ENCODE measurements around the gene RANBP9. TPM values are rescaled to one million over a fixed set of nuclear protein-coding genes. Genes with fewer than 3 reads are reported as not detected.
A peak's percentile ranks its signal among the peaks of the same experiment; 100 is the strongest.

The RANBP9 gene
- total RNA-seq, 1 experiment from 2014 or later, result 22.7 TPM

DNA sequence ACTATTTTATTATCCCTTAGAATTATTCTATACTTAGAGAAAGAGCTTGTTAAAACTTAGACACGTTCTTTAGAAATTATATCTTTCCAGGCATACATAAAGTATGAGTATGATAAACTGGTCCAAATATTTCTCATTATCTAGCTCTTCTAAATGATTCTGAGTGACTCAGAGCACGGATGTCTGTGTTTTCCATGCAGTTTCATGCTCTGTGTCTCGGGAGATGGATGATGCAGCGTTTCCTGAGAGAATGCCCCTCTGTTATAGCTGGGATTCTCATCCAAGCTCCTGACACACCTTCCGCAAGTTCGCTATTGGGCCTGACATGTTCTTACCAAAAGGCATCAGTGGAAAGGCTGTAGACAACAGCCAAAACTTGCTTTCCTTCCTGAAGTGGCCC, 117.9 kb downstream of the RANBP9 start:
- Histone ChIP-seq H3K27ac (no peak overlapping the region), H3K4me3 (no peak overlapping the region), H3K4me1 (no peaks in the 10 kb centered on the region), H3K27me3 (no peaks in the 10 kb centered on the region), H3K9me3 (replicated peaks) (no peaks in the 10 kb centered on the region), H3K36me3 (no peaks in the 10 kb centered on the region)
- no peak for DNase-seq

DNA sequence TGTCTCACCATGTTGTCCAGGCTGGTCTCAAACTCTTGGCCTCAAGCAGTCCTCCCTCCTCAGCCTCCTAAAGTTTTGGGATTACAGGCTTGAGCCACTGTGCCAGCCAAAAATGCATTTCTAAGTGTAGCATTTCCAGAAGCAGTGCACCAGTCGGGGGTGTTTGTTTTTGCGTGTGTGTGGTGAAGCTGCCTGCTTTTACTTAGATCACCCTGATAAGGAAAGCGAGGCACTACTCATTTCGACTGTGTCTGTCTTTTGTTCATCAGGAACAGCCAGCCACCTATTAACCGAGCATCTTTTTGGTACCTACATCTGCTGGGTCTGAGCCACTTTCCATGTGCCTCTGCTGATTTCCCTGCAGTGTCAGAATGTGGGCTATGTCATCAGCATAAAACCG, 118.5 kb downstream of the RANBP9 start:
- Histone ChIP-seq H3K27ac (no peak overlapping the region), H3K4me3 (no peak overlapping the region), H3K4me1 (no peaks in the 10 kb centered on the region), H3K27me3 (no peaks in the 10 kb centered on the region), H3K9me3 (replicated peaks) (no peaks in the 10 kb centered on the region), H3K36me3 (no peaks in the 10 kb centered on the region)
- no peak for DNase-seq

DNA sequence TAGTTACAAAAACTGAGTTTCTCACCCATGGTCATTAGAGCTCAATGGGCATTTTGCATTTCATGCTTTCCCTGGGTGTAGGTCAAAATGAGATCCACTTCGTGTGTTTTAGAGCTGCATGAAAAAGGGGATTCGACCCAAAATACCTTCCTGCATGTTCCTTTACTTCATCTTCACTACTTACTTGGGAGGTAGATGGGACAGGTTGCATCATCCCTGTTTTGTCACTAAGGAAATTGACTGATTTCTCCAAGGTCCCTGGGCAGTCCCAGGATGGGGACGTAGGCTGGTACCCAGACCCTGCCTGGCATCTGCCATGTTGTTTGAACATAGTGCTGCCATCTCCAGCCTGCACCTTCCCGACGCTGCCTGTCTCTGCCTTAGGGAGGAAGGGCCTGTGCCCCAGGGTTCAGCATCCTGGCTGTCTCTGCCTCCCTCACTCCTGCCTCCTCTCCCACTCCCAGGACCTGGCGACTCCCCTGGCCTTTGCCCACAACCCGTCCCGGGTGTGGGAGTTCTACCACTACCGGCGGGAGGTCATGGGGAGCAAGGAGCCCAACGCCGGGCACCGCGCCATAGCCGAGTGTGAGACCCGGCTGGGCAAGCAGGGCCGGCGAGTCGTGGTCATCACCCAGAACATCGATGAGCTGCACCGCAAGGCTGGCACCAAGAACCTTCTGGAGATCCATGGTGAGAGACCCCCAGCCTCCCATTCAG, 120.3 kb downstream of the RANBP9 start:
- no peak for DNase-seq
- Histone ChIP-seq H3K9me3 (replicated peaks) (no peaks in the 10 kb centered on the region), H3K4me1 (no peaks in the 10 kb centered on the region), H3K27ac (no peak overlapping the region), H3K27me3 (no peaks in the 10 kb centered on the region), H3K36me3 (no peaks in the 10 kb centered on the region), H3K4me3 (no peak overlapping the region)

DNA sequence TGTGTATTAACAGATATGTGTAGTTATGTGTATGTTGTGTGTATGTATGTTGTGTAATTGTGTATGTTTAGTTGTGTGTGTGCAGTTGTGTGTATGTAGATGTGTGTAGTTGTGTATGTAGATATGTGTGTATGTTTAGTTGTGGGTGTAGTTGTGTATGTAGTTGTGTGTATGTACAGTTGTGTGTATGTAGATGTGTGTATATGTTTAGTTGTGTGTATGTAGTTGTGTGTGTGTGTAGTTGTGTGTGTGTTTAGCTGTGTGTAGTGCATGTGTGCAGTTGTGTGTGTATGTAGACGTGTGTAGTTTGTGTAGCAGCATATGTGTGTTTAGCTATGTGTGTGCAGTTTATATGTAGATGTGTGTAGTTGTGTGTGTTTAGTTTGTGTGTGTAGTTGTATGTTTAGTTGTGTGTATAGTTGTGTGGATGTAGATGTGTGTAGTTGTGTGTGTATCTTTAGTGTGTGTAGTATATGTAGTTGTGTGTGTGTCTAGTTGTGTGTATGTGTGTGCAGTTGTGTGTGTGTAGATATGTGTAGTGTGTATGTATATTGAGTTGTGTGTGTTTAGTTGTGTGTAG, 121.0 kb downstream of the RANBP9 start:
- Histone ChIP-seq H3K27ac (no peak overlapping the region), H3K4me1 (no peaks in the 10 kb centered on the region), H3K27me3 (no peaks in the 10 kb centered on the region), H3K36me3 (no peaks in the 10 kb centered on the region), H3K4me3 (no peak overlapping the region), H3K9me3 (replicated peaks) (no peaks in the 10 kb centered on the region)
- no peak for DNase-seq

DNA sequence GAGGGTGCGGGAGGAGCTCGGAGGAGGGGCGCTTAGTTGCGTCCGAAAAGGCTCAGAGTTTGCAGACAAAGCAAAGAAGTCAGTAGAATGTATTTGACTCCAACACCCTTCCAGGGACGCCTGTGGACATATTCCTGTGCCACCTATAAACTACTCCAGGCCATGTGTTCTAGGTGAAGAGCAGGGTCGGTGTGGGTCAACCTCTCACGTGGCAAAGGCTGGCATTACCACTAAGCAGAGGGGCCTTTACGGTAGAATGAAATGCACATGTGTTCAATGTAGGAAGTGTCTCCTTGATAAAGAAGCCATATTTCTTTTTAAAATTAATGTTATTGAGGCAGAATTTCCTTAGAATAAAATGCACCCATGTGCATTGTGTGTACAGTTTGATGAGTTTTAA, 121.8 kb downstream of the RANBP9 start:
- no peaks in the 10 kb centered on the region for H3K9me3 ChIP-seq (replicated peaks)
- H3K27ac ChIP-seq, result no peak overlapping the region
- no peak for DNase-seq

DNA sequence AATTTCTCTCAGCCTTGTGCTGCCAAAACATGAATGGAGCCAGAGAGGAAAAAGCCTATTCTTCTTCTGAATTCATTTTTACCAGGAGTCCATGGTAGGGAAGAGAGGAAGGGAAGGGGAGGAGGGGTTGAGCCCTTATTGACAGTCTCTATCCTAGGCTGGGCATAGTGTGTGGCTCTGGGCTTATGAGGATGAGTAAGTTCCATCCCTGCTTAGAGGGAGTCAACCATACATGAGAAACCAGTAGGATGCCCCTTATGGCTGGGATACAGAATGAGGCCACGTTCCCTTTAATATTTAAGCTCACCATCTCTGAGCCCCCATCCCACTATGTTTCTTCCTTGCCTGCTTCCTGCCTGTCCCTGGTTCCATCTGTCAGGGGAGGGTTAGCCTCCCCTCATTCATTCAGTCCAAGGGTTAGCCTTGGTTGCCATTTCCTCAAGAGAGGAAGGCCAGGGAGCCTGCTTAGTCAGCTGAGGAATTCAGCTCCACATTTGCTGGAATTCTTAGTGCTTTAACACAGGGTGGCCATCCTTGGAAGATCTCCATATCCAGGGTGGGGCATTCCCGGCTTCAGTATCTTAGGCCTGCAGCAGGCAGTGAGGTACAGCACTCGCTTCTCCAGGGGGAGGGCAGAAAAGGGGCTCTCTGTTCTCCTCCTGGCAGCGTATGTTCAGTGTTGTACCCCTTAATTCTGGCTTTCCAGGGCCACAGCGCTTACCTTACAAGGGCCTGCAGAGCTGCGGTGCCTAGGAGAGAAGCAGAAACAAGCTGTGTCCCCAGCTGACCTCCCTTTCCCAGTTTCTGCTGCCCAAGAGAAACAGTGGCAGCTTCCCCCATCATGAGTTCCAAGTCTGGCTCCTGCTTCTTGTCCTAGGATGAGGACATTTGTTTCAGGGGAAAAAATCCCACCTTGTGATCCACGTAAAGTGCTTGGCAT, 124.8 kb downstream of the RANBP9 start:
- Histone ChIP-seq H3K4me3 (no peak overlapping the region), H3K27ac (no peak overlapping the region), H3K9me3 (replicated peaks) (no peaks in the 10 kb centered on the region), H3K27me3 (no peaks in the 10 kb centered on the region), H3K4me1 (no peaks in the 10 kb centered on the region), H3K36me3 (no peaks in the 10 kb centered on the region)
- no peak for DNase-seq

More for the DNA sequence above, 121.8 kb downstream of the RANBP9 start:
- Histone ChIP-seq H3K27me3 (no peaks in the 10 kb centered on the region), H3K36me3 (no peaks in the 10 kb centered on the region), H3K4me3 (no peak overlapping the region), H3K4me1 (no peaks in the 10 kb centered on the region)

DNA sequence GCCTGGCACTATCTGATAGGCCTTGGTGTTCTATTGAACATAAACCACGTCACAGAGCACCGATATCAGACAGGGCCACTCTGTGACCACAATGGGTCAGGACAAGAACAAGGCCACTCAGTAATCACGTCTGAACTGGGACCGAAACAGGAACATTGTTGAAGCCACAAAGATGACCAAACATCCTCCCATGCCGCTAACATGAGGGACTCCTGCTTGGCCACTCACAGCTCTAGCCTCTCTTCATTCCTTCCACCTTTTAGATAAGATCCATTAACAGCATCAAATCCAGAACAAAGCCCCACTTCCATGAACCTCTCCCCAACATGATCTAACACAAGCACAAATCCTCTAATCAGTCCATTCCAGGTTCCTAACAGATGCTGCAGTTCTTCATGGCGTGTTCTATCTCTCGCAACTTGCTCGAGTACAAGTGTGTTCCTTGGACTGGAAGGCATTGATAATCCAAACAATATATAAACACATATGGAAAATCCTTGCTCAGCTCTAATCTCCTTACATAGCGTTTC, 129.9 kb downstream of the RANBP9 start:
- Histone ChIP-seq H3K27me3 (no peaks in the 10 kb centered on the region), H3K36me3 (no peaks in the 10 kb centered on the region), H3K4me3 (no peak overlapping the region), H3K9me3 (replicated peaks) (no peaks in the 10 kb centered on the region), H3K4me1 (no peaks in the 10 kb centered on the region), H3K27ac (no peak overlapping the region)
- no peak for DNase-seq

DNA sequence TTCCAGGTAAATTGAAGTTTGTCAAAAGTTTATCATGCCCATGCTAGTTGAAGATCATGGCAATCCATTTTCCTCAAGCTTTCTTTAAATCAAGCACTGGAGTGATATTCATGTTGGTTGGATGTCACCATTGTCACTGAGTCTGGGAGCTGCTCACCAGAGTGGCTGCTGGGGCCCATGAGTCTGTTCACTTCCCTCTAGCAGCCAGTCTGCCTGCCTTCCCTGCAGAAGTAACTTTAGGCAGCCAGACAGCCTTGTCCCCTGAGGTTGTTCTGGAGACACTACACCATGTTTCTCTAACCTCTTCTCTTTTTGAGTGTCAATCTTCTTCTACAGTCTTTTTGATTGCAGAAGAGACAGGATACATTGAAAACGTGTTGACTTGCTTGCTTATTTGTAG, 131.7 kb downstream of the RANBP9 start:
- Histone ChIP-seq H3K4me3 (no peak overlapping the region), H3K4me1 (no peaks in the 10 kb centered on the region), H3K36me3 (no peaks in the 10 kb centered on the region), H3K27ac (no peak overlapping the region), H3K27me3 (no peaks in the 10 kb centered on the region), H3K9me3 (replicated peaks) (no peaks in the 10 kb centered on the region)
- no peak for DNase-seq

DNA sequence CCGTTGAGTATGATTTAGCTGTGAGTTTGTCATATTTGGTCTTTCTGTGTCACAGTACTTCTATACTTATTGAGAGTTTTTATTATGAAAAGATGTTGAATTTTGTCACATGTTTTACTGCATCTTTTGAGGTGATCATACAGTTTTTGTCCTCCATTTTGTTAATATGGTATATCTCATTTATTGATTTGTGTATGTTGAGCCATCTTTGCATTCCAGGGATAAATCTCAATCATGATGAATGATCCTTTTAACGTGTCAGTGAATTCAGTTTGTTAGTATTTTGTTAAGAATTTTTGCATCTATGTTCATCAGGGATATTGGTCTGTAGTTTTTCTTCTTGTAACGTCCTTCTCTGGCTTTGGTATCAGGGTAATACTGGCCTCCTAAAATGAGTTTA, 133.7 kb downstream of the RANBP9 start:
- Histone ChIP-seq H3K27me3 (no peaks in the 10 kb centered on the region), H3K36me3 (no peaks in the 10 kb centered on the region), H3K4me3 (no peak overlapping the region), H3K27ac (no peak overlapping the region), H3K9me3 (replicated peaks) (no peaks in the 10 kb centered on the region), H3K4me1 (no peaks in the 10 kb centered on the region)
- DNase-seq, result no peak

DNA sequence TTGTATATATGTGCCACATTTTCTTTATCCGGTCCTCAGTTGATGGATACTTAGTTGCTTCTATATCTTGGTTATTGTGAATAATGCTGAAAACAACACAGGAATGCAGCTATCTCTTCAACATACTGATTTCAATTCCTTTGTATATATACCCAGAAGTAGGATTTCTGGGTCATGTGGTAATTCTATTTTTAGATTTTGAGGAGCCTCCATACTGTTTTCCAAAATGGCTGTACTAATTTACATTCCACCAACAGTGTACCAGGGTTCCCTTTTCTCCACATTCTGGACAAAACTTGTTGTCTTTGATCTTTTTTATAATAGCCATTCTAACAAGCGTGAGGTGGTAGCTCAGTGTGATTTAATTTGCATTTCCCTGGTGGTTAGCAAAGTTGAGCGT, 135.6 kb downstream of the RANBP9 start:
- H3K9me3 ChIP-seq (replicated peaks), result no peaks in the 10 kb centered on the region
- no peaks in the 10 kb centered on the region for H3K27me3 ChIP-seq
- H3K4me1 ChIP-seq, result no peaks in the 10 kb centered on the region
- no peak for DNase-seq
- H3K27ac ChIP-seq, result no peak overlapping the region
- H3K36me3 ChIP-seq, result no peaks in the 10 kb centered on the region
- H3K4me3 ChIP-seq, result no peak overlapping the region

DNA sequence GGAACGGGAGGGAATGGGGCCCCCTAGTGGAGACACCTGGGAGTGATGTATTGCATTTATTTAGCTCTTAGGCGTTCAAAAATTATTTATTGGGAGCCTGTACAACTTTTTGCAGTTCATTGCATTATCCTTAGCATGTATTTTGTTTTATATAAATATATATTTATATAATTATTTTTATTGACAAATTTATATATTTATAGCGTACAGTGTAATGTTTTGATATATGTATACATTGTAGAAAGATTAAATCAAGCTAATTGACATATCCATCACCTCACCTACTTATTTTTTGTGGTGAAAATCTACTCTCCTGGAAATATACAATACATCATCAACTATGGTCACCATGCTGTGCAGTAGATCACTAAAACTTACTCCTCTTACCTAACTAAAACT, 136.3 kb downstream of the RANBP9 start:
- H3K9me3 ChIP-seq (replicated peaks), result no peaks in the 10 kb centered on the region
- DNase-seq, result no peak
- no peak overlapping the region; the same call in 1 of the 2 replicates for H3K27ac ChIP-seq
- H3K36me3 ChIP-seq, result no peaks in the 10 kb centered on the region
- H3K27me3 ChIP-seq, result no peaks in the 10 kb centered on the region
- peak overlapping the region; percentile 74 for H3K4me3 ChIP-seq
- H3K4me1 ChIP-seq, result no peaks in the 10 kb centered on the region

DNA sequence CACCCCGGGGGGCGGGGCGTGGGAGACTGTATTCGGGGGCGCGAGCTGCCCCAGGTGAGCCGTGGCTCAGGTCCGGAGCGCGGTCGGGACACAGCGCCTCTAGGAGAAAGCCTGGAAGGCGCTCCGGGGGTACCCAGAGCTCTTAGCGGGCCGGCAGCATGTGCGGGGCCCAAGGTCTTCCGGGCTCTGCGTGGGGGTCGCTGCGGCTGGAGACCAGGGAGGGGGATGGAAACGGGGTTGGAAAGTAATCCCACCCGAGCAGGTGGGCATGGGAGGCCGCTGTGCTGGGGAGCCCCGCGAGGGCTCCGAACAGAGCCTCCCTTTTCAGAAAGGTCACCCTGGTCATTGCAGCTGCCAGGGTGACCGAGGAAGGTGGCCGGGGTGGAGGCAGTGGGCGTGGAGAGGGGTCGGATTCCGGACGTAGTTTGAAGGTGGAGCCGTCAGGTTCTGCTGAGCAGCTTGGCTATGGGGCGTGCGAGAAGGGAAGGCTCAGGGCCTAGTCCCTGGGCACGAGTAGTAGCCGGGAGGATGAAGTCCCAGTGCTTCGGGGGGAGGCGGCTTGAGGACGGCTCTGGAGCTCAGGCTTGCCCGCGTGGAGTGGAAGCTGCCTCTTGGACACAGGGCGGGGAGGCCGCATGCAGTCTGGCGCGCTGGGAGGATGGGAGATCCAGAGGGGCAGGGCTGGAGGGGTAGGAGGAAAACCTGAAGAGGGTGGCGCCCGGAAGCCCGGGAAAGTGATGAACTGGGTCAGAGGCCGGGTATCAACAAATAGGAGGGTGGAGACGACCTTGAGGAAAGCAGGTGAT, 136.9 kb downstream of the RANBP9 start, which contains the start of gene SIRT5:
Gene SIRT5, plus strand, starts transcription at position 31 of the 806 bp plus-strand sequence. CDS start 9,510 bp downstream, outside the sequence.
- Histone ChIP-seq H3K36me3 (no peaks in the 10 kb centered on the region), H3K4me1 (no peaks in the 10 kb centered on the region), H3K27me3 (no peaks in the 10 kb centered on the region), H3K4me3 (peak within 1 kb of the TSS; percentile 74), H3K27ac (peak within 1 kb of the TSS; percentile 77), H3K9me3 (replicated peaks) (no peaks in the 10 kb centered on the region)
- DNase-seq, result peak; percentile 73 to 80

DNA sequence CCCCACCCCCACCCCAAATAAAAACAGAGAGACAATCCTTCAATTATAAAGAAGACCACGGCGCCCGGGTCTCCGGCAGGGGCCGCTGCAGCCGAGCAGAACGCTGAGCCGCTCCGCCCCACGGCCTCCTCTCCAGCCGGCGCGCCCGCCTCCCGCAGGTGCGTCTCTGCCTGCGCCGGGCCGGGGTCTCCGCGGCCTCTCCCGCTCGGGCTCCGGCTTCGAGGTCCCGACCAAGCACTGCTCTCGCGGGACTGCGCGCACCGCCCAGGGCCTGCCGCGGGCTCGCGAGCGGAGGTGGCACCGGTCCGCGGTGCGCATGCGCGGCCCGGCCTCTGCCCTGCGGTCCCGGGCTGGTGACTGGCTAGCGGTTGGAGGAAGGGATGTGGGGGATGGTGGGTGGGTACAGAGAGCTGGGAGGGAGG, 137.5 kb downstream of the RANBP9 start:
- H3K27me3 ChIP-seq, result no peaks in the 10 kb centered on the region
- peak overlapping the region; percentile 74 for H3K4me3 ChIP-seq
- no peaks in the 10 kb centered on the region for H3K4me1 ChIP-seq
- peak; percentile 85 to 89 for DNase-seq
- H3K36me3 ChIP-seq, result no peaks in the 10 kb centered on the region
- peak overlapping the region; percentile 77 for H3K27ac ChIP-seq
- no peaks in the 10 kb centered on the region for H3K9me3 ChIP-seq (replicated peaks)

DNA sequence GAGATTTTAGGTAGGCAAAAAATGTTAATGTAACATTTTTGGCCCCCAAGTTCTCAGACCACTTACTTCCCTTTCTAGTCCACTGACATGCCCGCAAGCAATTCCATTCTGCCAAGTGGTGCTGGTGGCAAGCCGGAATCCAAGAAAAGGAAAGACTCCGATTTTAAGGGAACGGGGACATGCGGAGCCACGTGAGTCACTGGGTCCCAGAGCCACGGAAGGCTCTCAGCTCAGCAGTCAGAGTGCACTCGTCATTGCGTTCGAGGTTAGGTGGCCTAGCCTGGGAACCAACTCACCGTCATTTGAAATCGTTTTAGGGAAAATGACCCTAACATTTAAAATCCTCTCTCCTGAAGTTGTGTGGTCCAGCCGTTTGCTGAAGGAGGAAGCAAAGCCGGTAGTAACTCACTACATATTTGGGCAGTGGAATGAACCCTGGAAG, 137.9 kb downstream of the RANBP9 start:
- Histone ChIP-seq H3K9me3 (replicated peaks) (no peaks in the 10 kb centered on the region), H3K36me3 (no peaks in the 10 kb centered on the region), H3K27ac (no peak overlapping the region), H3K4me3 (peak overlapping the region; percentile 74), H3K4me1 (no peaks in the 10 kb centered on the region), H3K27me3 (no peaks in the 10 kb centered on the region)
- peak in 1 of 2 experiments; percentile 16 for DNase-seq

All from SJCRH30 (cell line).